COLO668 (cell line): Measurements from ENCODE around the gene SS18.
"Not testable (repeated sequence)": the region's sequence is repeated elsewhere in the genome, so short reads cannot be mapped to it uniquely, and the experiment has no call there.

ENCODE experiments used
- DNase-seq: peaks from one replicate; lab custom pipeline; 2025; ENCODE audit not compliant: unreplicated experiment; lab: John Stamatoyannopoulos, UW

SS18 gene

DNA sequence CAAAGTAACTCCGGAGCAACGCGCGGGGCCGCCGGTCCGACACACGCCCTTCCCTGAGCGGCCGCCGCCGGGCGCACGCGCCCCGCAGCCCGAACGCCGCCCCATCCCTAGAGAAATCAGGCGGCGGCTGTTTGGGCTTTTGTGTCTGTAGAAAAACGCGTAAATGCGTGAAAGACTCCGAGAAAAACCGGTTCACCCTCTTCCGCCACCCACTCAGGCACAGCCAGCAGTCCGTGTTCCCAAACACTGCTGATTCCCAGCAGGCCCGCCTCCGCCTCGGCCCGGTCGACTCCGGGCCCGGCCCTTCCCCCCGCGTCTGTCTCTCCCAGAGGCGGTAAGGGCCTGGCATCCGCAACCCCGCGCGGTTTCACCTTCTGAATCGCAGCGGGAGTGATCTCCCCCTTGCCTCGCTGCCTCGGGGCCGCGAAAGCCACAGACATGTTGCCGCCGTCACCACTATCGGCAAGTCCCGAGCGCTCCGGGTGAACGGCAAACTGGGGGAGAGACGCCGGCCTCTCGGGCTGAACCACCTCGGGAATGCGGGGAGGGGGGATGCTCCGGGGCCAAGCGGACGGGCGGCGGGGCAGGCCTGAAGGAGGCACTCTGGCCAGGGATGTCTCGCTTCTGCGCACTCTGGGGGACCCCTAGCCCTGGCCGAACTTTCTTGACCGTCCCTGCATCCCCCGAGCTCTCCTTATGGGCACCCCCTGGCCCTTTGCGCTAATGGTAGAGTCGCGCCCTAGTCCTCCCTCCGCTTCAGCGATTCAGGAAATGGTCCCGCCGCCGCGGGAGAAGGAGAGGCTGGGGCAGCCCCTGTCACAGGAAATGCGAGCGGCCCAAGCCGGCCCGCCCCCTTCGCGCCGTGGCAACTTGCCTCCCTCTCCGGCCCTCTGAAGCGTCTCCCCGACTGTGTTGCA lies at the start of gene SS18:
Gene SS18 (minus strand): TSS at position 484 of the 917 bp plus-strand sequence. CDS start 44 bp downstream, at position 440.
- DNase-seq = peak; percentile 96

GRCh38 chr18:26135548-26135947 lies 45.1 kb upstream of the SS18 start:
- no peak for DNase-seq

DNA sequence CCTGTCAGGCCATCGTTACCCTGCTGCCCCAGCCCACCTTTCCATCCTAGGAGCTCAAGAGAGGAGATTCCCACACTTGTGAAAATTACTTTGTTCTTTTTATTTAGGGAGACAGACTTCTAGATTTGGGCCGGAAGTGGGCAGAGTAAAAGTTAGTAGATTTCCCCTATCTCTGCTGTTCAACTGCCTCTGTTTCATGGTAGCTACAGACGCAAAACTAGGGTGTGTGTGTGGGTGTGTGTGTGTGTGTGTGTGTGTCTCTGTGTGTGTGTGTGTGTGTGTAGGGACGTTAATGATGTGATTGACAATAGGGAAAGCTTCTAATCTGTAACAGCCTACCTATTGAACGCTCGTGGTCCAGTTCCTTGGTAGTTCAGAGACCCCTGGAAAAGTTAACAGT lies 43.7 kb upstream of the SS18 start:
- no peak for DNase-seq

GRCh38 chr18:26133652-26134051 lies 43.2 kb upstream of the SS18 start, which contains the start of gene PSMA8:
PSMA8 (plus strand) TSS chr18:26133869; CDS start chr18:26133966, 97 bp downstream.
- DNase-seq = no peak

DNA sequence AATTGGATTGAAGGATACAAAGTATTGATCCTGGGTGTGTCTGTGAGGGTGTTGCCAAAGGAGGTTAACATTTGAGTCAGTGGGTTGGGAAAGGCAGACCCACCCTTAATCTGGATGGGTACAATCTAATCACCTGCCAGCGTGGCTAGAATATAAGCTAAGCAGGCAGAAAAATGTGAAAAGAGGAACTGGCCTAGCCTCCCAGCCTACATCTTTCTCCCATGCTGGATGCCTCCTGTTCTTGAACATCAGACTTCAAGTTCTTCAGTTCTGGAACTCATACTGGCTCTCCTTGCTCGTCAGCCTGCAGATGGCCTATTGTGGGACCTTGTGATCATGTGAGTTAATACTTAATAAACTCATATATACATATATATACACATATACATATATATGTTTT lies 37.8 kb upstream of the SS18 start:
- DNase-seq = not testable (repeated sequence)

DNA sequence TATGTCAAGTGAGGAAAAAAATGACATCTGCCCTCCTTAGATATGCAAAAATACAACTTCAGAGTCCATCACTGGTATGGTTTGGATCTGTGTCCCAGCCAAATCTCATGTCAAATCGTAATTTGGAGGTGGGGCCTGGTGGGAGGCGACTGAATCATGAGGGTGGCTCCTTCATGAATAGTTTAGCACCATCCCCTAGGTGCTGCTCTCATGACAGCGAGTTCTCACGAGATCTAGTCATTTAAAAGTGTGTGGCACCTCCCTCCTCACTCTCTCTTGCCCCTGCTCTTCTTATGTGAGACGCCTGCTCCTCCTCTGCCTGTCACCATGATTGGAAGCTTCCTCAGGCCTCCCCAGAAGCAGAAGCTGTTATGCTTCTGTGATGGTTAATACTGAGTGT lies 37.4 kb upstream of the SS18 start:
- no peak for DNase-seq

DNA sequence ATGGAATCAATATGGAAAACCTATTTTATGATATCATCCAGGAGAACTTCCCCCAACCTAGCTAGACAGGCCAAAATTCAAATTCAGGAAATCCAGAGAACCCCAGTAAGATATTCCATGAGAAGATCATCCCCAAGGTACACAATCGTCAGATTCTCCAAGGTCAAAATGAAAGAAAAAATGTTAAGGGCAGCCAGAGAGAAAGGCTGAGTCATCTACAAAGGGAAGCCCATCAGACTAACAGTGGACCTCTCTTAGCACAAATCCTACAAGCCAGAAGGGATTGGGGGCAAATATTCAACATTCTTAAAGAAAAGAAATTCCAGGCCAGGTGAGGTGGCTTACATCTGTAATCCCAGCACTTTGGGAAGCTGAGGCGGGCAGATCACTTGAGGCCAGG lies 31.6 kb upstream of the SS18 start:
- DNase-seq = not testable (repeated sequence)

- DNase-seq = no peak
Observed at GRCh38 chr18:26121476-26121875, 31.1 kb upstream of the SS18 start.

- no peak for DNase-seq
Observed at GRCh38 chr18:26119246-26119645, 28.8 kb upstream of the SS18 start.

DNA sequence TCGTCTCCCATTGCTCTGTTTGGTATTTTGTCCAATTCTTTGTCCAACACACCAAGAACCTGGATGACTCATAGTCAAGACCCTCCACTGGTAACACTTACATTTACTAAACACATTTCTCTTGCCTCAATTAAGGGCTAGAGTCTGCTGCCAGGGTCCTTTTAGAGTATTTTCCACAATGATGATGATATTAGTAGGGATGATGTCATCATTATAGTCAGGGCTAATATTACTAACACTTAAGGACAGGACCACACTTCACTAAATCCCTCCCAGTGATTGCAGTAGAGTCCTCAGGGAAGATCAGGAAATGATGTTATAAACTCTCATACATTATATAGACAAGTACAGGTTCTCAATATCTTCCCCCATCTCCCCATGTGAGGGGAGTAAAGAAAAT lies 13.6 kb upstream of the SS18 start:
- DNase-seq = no peak

DNA sequence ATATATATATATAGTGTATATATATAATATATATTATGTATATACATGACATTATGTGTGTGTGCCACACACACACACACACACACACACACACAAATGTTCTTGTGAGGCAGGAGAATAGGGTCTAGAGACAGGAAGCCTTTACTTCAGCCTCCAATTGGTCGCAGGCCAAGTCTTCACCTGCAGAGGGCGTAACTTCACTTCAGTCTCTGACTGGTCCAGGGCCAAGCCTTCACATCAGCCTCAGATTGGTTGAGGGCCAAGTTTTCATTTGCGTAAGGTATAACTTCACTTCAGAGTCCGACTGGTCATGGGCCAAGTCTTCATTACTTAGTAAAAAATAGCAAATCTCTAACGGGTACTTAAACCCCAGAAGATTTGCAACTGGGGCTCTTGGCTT lies 13.2 kb upstream of the SS18 start:
- peak; percentile 11 for DNase-seq

DNA sequence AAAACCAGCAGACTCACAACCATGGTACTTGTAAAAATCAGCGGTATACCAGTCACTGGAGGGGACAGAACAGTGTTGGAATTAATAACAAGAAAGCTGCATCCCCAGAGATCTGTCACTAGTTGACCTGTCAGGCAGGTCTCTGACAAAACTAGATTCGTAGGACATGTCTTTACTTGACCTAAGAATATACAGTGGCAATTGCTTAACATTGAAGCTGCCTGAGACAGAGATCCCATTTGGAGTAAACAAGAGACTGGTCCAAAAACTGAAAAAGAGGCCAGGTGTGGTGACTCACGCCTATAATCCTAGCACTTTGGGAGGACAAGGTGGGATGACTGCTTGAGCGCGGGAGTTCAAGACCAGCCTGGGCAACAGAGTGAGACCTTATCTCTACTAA lies 7.2 kb upstream of the SS18 start:
- no peak for DNase-seq

GRCh38 chr18:26096852-26097251 lies 6.4 kb upstream of the SS18 start:
- no peak for DNase-seq

DNA sequence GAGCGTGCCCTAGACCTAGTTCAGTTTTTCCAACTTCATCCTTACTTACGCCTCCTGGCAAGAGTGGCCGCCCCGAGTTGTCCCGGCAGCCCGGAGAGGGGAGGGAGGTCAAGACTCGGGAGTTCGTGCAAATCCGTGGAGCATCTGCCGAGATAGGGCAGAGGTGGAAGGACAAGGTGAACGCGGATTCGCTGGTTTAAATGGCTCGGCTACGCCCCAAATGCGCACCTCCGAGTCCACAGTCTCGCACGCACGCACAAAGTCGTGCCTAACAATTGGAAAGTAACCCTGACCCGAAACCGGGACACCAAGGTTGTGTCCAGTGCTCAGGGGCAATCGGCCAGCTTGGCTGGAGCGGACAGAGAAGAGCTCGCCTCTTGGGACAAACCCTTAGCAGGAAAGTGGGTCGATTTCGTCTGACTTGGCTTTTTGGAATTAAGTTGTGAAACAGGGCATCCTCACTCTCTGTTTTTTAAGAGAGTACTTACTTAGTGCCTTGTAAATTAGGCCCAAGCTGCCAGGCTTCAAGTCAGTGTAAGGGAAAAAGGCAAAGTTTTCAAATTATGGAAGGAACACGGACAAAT lies 726 bp upstream of the SS18 start:
- DNase-seq = peak; percentile 79

- peak; percentile 39 for DNase-seq
Observed at GRCh38 chr18:26089293-26090129, 902 bp downstream of the SS18 start.

DNA sequence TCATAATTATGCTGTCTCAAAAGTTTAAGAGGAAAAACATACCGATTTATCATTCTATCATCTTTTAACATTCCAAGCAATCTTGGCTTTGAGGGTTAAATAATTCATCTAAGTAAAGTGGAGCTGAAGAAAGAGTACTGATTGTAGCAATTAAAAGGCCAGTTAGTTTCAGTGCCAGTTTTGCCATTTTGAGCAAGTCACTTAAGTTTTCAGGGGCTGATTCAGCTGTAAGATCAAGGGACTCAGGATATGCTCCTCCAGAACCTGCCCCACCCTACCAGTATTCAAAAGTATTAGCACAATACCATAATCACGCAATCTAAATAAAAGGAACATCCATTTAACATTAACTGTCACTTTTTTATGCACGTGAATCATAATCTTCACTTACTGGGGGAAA lies 1.9 kb downstream of the SS18 start:
- DNase-seq = no peak

DNA sequence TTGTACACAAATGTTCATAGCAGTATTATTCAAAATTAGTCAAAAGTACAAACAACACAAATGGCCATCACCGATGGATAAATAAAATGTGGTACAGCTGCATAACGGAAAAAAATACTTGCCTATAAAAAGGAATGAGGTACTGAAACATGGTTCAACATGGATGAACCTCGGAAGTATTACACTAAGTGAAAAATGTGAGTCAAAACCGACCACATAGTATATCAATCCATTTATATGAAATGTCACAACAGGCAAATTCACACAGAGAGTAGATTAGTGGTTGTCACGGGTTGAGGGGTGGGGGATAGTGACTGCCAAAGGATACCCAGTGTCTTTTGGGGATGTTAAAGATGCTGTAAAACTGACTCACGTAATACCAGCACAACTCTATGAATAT lies 3.5 kb downstream of the SS18 start:
- DNase-seq = no peak

- DNase-seq = no peak
Observed at GRCh38 chr18:26085056-26085455, 5.4 kb downstream of the SS18 start.

DNA sequence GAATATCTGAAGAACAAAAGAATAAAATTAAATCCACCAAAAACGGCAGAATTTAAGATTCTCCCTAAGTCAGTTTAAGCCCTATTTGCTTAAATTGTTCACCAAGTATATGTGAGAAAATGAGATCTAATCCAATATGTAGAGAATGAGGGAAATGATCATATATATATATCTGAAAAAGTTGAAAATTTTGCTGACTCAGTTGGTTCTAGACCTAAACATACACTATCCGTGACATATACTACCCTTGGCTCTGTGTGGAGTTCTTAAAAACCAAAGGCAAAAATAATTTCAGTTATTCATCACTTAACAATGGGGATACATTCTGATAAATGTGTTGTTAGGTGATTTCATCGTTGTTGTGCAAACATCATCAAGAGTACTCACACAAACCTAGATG lies 7.3 kb downstream of the SS18 start:
- no peak for DNase-seq

DNA sequence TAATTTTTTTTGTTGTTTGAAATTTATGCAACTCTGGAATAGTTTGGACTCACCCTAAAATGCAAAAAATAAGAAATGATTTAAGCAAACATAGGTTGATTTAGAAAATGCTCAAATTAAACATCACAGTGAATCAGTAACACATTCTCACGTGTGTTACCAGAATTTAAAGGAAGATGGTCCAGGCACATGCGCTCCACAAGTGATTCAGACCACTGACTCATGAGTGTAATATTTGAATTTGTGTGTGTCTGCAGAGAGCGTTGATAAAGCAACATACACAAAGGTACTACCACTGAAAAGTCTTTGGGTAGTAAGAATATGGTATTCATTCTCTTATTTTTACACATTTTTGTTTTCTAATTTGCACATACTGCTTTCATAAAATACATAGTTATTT lies 7.9 kb downstream of the SS18 start:
- DNase-seq = no peak

DNA sequence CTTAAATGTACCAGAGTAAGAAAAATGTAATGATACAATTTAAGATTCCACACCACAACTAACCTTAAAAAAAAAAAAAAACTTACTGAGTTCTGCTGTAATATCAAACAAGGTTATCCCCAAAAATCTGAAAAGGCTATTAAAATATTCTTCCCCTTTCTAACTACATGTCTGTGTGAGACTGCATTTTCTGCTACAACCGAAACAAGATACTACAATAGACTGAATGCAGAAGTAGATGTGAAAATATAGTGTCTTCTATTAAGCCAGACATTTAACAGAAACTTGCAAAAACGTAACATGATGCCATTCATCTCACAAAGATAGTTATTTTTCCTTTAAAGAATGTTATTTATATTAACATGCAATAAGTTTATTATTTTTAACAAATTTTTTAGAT lies 16.2 kb downstream of the SS18 start:
- DNase-seq = no peak

DNA sequence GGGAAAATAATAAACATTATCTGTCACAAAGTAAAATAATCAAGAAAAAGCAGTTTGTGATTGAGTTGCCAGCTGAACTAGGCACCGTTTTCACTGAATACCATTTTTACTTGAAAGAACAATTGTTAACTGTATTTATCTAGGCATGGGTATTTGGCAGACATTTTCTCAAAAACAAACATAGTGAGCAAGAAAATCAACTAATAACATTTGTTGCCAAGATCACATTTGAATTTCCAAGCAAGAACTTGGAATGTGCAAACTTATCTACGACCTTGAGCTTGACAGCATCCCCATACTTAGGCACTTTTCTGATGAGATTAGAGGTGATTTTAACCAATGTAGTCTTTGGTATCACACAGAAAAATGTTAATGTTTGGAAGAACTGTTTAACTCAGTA lies 16.7 kb downstream of the SS18 start:
- DNase-seq = no peak
